Left renal pelvis (tissue), 4 donors: ENCODE results near the gene PRAMEF11. TPM values are rescaled to one million over a fixed set of nuclear protein-coding genes. Genes with fewer than 3 reads are reported as not detected.

Experiments used
- DNase-seq, 4 donors: peaks; one replicate each; pipeline ENCODE4 v3.0.0-alpha.2; 2013; ENCODE audit warnings: low read depth in 4 of 4, low spot score in 3 of 4
- polyA plus RNA-seq, 4 donors: library from polyadenylated mRNA; unstranded; fragments of 120-200 nt; gene quantifications; one replicate each; pipeline ENCODE4 v1.2.1, GENCODE V29; 2013; ENCODE audit not compliant: insufficient read length in 4 of 4

The PRAMEF11 gene
- polyA plus RNA-seq, 4 donors: not detected

DNA sequence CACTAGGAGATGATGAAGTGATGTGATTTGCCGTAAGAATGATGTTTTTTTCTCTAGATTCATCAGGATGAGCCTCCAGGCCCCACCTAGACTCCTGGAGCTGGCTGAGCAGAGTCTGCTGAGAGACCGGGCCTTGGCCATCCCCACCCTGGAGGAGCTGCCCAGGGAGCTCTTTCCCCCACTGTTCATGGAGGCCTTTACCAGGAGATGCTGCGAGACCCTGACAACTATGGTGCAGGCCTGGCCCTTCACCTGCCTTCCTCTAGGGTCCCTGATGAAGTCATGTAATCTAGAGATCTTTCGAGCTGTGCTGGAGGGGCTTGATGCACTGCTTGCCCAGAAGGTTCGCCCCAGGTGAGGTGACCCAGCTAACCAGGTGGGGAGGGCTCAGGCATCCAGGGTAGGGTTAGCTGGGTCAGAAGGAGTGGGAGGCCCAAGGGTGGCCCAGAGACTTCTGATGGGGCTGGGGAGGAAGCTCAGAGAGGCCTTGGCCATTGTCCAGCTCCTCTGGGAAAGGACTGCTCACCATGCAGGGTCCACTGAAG, 56.3 kb downstream of the PRAMEF11 start:
- DNase-seq: no peak

Other genes starting within 250 kb of the PRAMEF11 start
- 100 to 1,000 TPM in 1 of 4 donors, 10 to 100 TPM in 3; 81.3 to 236 (median 88.0) TPM for gene DHRS3, start 213.2 kb downstream of the PRAMEF11 start, polyA plus RNA-seq
- gene AADACL4, start 187.3 kb downstream of the PRAMEF11 start, polyA plus RNA-seq: 1 to 10 TPM; 1.0 to 1.8 (median 1.2) TPM
- gene AADACL3, start 115.3 kb downstream of the PRAMEF11 start, polyA plus RNA-seq: not detected
- 1 to 10 TPM in 3 of 4 donors, under 1 TPM in 1; 0.07 to 1.7 (median 1.1) TPM for gene CFAP107, start 85.2 kb downstream of the PRAMEF11 start, polyA plus RNA-seq
- not detected for gene PRAMEF12, start 57.7 kb downstream of the PRAMEF11 start, polyA plus RNA-seq
- not detected for gene PRAMEF1, start 40.0 kb downstream of the PRAMEF11 start, polyA plus RNA-seq
- not detected for gene HNRNPCL1, start 17.3 kb upstream of the PRAMEF11 start, polyA plus RNA-seq
- gene PRAMEF2, start 25.7 kb upstream of the PRAMEF11 start, polyA plus RNA-seq: not detected
- gene PRAMEF4, start 54.8 kb upstream of the PRAMEF11 start, polyA plus RNA-seq: not detected
- not detected for gene PRAMEF10, start 66.9 kb upstream of the PRAMEF11 start, polyA plus RNA-seq
- not detected for gene PRAMEF7, start 85.2 kb upstream of the PRAMEF11 start, polyA plus RNA-seq
- gene PRAMEF6, start 116.2 kb upstream of the PRAMEF11 start, polyA plus RNA-seq: not detected
- not detected for gene PRAMEF27, start 225.2 kb upstream of the PRAMEF11 start, polyA plus RNA-seq
- not detected for gene HNRNPCL3, start 229.4 kb upstream of the PRAMEF11 start, polyA plus RNA-seq
- not detected for gene PRAMEF25, start 239.4 kb upstream of the PRAMEF11 start, polyA plus RNA-seq